GM18526 (cell line): Measurements from ENCODE around the gene NEK8.

Source experiments
- POLR2A ChIP-seq: IDR thresholded peaks from 3 replicates; pipeline ENCODE4 v1.6.1; 2011; ENCODE audit not compliant: insufficient read length; ENCODE audit errors: extremely low read depth

Gene NEK8

GRCh38 chr17:28704219-28704858 lies 24.2 kb upstream of the NEK8 start:
- no peak for TF ChIP-seq POLR2A

- TF ChIP-seq POLR2A: no peak
Observed at GRCh38 chr17:28705074-28705659, 23.4 kb upstream of the NEK8 start.

DNA sequence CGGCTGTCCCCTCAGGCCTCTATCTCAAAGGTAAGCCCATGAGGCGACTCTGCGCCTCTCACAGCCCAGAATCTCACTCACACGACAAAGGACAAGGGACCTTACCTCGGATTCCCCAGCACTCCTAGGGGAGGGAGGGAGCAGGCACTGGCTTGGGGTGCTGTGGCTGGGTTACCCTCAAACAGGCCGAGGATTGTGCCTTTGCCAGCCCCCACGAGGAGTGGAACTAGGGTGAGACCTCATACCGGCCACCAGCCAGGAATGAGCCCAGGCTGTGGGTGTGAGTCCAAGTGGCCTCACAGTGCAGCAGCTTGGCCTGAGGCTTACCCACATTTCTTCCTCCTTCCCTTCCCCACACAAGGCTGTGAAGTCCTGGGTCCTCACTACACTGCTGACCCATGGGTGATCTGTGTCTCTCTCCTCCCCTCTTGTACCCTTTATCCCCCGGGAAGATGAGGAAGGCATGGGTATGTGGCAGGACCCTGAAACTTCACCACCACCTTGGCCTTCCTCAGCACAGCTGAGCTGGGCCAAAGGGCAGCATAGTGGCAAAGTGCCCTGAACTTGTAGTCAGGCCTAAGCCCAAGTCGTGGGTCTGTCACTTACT lies 22.8 kb upstream of the NEK8 start:
- TF ChIP-seq POLR2A: no peak

- no peak for TF ChIP-seq POLR2A
Observed at GRCh38 chr17:28706471-28707338, 21.9 kb upstream of the NEK8 start.

DNA sequence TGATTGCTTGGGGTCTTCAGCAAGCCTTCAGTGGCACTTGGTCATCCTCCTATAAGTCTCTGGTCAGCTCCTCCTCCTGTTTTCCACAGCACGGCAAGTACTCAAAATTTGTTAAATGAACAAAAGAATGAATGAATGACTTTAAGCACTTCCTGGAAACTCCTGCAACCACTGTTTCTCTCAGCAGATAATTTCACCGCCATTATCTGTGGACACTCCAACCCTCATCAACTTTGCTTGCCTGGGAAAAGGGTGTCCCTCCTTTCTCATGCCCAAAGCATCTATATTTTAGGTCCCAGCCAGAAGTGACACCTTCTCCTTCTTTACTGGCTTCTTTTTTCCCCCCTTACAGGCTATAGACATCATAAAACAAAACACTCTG lies 21.3 kb upstream of the NEK8 start:
- TF ChIP-seq POLR2A: no peak

- peak; percentile 70 for TF ChIP-seq POLR2A
Observed at GRCh38 chr17:28710861-28711722, 17.5 kb upstream of the NEK8 start.

- no peak for TF ChIP-seq POLR2A
Observed at GRCh38 chr17:28711723-28712031, 16.9 kb upstream of the NEK8 start, which contains the start of gene PROCA1. Gene PROCA1 (minus strand): TSS chr17:28711888. CDS start chr17:28711660, 228 bp downstream.

DNA sequence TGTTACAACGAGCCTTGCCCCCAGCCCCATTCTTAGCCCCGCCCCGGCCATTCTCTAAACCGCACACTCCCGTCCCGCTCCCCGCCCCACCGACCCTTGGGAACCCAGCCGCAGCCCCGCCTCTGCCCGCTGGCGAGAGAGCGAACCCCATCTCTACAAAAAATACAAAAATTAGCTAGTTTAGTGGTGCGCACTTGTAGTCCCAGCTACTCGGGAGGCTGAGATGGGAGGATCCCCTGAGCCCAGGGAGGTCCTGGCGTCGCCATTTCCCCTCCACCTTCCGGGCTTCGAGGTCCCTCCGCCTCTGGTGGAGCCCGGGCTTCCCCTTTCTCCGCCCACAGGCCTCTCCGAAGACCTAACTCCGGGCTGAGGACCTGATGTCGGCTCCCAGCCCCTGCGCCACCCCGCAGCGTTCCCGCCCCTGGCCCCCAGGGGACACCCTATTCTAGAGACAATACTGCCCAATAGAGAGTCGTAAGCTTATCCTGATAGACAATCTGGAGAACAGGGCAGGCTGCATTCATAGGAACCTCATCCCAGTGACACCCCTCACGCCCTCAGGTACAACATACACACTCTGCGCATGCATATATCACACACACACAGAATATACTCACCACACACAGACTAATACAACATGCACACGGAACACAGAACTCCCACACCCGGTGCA lies 16.4 kb upstream of the NEK8 start:
- TF ChIP-seq POLR2A: peak; percentile 29

- TF ChIP-seq POLR2A: no peak
Observed at GRCh38 chr17:28712705-28713415, 15.7 kb upstream of the NEK8 start.

DNA sequence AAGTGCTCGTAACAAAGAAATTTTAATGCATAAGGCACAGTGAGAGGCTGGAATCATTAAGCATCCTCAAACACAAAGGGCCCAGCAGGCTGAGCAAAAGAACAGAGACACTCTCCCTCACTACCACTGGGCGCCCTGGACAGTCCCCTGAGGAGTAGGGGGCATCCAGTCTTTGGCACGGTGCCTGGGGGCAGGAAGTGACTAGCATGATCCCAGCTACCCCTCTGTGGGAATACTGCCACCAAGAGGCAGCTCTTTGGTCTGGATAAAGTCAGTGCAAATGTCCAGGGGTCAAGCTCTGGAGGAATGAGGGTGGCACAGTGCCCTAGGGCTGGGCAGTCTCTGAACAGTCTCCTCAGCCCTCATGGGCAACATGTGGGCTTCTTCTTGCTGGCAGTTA lies 14.3 kb upstream of the NEK8 start:
- no peak for TF ChIP-seq POLR2A

GRCh38 chr17:28715217-28715616 lies 13.4 kb upstream of the NEK8 start:
- TF ChIP-seq POLR2A: no peak

DNA sequence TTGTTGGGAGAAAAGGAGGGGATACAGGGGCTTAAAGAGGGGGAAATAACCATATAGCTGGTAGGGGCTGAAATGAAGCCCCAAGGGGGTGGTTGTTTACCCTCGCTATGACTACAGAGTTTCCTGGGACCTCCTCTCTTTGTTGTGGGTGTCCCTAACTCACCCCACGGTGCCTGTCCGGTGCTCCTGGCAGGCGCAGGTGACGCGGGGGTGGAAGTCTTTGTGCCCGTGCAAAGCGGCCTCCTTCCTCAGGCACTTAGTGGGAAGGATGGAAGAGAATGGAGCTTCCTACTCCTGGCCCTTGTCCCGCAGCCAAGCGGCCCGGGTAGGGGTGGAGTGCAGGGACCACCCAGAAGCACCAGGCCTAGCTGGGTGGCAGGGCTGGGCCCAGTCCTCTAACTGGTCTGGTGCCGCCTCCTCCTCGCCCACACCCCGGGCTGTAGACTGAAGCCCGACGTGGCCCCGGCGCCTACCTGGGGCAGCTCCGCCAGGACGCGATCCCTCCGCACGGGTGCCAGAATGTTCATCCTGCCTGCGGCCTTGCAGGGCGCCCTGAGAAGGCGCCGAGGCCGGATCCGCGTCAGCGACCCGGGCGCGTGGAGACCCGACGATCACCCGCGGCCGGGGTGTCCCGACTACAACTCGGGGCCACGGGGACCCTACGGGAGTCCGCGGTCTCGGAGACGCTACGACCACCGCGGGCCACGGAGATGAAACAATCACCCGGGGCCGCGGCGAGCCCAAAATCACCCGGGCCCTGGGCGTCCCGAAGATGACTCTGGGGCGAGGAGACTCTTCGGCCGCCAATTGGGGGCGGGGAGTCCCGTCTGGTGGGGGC lies 11.6 kb upstream of the NEK8 start:
- TF ChIP-seq POLR2A: no peak
